Measurements from ENCODE around the gene WNT5A.

Gene WNT5A

DNA sequence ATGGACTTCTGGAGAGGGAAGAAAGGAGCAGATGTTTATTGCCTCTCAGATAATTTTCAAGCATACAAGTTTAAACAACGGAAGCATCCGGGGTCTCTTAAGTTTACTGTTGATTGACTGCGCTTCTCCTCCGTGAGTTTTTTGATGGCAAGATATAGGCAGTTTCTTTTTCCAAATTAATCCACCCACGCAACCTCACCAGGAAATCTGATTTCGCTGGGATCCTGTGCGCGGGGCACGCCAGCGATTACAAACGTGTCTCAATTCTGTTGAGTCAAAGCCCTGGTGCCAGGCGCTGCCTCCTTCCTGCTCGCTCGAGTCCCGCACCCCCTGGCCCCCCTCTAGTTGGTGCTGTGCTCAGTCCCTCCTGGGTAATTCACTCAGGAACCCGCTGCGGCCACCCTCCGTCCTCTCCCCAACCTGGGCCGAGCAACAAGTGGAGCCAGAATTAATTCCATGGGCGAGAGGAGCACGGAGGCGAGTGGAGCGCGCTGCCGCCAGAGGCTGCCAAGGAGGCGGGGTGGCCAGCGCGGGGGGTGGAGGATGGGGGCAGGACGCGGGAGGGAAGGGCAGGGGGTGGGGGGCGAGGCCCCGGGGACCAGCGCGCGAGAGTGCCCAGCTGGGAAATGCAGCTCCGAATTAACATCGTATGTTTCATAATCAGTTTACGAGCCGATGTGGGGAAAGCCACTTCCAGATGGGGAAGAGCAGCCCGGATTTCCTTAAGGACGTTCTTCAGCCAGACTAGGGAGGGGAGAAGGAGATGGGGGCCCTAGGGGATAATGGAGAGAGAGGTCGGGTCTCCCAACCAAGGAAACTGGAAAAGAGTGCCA lies 6.0 kb downstream of the WNT5A start:
- no peak for DNase-seq

GRCh38 chr3:55477306-55478303 lies 9.5 kb downstream of the WNT5A start:
- DNase-seq: no peak

- no peak for DNase-seq
Observed at GRCh38 chr3:55476515-55476914, 10.6 kb downstream of the WNT5A start.

- DNase-seq: no peak
Observed at GRCh38 chr3:55474213-55474632, 12.9 kb downstream of the WNT5A start.

DNA sequence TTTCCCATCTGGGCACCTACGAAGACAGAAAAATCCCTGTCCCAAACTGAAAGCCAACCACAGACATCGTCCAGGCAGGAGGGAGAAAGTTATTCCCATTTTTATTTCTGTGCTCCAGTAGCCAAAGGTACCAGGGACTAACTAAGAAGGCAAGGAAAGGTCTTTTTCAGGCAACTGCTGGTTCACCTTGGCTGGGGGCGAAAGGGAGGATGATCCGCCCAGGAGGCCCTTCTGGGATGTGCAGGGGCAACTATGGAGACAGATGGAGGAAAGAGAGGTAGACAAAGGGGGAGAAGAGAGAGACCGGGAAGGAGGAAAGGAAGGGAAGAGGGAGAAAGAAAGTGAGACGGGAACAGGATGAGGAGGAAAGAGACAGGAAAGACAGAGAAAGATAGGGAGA lies 13.3 kb downstream of the WNT5A start:
- DNase-seq: no peak

DNA sequence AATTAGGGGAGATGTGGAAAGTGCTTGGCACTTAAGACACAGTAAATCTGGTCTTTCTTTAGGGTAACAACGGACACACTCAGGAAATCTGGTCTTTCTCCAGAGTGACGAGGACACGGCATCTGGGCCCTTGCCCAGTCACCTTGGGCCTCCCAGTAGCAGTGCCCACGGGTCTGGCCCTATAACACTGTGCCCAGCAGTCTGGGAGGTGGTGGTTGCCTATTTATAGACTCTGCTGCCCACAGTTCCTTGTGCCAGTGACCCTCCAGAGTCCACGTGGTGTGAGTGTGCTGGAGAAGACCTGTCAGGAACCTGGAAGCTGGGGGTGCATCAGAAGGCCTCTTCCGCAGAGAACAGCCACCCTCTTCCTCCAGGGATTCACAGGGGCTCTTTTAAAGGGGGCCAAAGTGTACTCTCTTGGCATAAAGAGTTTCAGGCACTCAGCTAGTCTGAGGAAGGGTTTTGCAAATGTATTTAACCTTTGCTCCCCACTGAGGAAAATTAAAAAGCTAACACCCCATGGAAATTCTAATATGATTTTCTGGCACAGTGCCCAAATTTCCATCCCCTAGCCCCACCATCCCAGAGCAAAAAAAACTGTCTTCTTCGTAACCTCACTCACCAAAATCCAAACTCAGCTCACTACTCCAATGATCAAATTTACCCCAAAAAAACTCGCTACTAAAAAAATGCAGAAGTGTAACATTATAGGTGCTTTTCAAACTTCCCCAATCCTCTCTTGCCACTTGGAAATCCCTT lies 15.4 kb downstream of the WNT5A start:
- DNase-seq: no peak

DNA sequence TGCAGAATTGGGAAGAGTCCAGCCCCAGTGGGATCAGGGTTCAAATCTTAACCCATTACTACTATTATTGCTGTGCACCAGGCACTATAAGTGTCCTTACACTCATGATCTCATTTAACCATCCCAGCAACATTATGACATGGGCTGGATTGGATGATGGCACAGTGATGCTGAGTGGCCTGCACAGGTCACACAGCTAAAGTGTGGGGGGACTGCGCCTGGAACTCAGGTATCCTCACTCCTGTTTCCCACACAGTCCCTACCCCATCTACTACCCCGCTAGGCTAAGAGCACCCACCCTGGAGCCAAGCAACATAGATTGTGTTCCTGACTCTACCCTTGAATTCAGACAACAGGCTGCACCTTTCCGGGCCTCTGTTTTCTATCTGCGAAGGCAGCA lies 16.0 kb downstream of the WNT5A start:
- DNase-seq: no peak

DNA sequence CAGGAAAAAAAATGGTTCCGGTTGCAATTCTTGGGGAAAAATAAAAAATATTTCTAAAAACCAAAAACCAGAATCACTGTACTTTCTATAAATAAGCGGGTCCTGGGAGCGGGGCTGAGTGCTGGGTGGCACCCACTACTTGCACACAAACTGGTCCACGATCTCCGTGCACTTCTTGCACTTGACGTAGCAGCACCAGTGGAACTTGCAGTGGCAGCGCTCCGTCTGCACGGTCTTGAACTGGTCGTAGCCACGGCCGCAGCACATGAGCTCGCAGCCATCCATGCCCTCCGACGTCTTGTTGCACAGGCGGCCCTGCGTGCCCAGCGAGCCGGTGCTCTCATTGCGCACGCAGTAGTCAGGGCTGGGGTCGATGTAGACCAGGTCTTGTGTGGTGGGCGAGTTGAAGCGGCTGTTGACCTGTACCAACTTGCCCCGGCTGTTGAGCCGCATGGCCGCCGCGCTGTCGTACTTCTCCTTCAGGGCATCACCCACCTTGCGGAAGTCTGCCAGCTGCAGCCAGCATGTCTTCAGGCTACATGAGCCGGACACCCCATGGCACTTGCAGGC lies 17.1 kb downstream of the WNT5A start:
- no peak for DNase-seq

GRCh38 chr3:55468251-55468650 lies 18.9 kb downstream of the WNT5A start:
- DNase-seq: no peak

DNA sequence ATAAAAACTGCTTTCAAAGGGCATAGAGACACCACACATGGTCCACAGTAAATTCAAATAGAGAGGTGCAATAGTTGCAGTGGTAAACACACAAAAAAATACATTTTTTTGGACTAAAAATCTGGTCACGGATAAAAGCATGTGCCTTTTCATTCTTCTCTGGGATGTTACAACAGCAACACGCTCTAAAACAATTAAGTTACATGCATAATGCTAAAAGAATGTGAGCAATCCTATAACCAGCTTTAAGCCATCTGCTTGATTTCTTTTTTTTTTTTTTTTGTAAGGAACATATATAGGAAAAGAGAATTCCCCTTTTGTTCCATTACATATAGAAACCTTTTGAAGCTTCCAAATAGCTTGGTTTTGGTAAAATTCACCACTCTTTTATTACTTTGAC lies 20.0 kb downstream of the WNT5A start:
- no peak for DNase-seq

GRCh38 chr3:55466526-55466925 lies 20.6 kb downstream of the WNT5A start:
- DNase-seq: no peak

DNA sequence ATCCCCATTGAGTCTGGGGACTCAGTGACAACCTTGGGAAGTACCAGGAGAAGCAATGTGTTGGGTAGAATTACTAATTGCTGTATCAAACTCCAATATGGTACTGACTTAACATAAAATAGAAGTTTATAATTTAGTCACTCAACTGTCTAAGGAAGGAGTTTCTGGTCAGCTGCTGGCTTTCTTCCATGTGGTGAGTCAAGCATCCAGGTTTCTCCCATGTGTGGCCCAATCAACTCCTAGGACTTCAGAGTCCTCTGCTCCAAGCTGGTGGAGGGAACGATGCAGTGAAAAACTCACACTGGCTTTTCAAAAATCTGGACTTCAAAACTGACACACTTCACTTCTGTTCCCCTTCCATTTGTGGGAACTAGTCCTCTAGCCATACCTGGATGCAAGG lies 25.2 kb downstream of the WNT5A start:
- no peak for DNase-seq

GRCh38 chr3:55459838-55460237 lies 27.3 kb downstream of the WNT5A start:
- no peak for DNase-seq

DNA sequence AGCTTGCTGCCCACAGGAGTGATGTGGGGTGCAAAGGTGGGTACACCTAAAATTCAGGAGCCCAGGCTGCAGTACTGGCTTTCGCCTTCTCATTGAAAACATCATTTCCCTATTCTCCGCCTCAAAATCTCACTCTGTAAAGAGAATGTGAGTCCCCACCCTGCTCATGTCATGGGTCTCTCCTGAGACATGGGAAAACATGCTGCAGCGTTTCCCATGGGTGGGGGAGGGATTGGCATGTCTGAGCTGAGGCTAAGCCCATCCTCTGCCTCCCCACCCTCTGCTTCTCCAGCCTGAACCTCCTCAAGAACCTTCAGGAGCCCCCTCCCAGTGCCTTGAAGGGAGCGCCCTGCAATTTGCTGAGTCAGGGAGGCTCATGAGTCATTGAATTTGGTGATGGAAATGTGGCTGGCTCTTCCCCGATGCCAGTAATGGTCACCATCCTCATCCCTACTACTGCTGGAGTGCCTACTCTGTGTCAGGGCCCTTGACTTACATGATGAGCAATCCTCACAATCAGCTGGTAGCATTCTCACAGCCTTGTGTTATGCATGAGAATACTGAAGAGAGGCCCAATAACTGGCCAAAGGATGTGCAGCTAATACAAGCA lies 28.8 kb downstream of the WNT5A start:
- DNase-seq: no peak

DNA sequence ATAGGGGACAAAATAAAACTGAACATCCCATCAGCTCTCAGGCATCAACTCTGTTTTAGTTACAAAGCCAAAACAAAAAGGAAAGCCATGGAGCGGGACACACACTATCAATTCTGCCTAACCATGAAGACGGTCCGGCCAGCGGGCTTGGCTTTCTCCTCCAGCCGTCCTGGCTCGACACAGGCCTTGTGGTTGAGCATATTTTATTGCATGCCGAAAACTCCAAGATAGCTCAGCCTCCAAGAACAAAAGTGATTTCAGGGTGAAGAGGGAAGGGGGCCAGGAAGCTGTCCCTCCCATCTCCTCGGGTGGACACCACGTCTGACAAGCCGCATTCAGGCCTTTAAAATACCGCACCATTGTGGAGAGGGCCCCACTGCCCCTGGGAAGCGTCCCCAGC lies 31.2 kb downstream of the WNT5A start:
- no peak for DNase-seq

DNA sequence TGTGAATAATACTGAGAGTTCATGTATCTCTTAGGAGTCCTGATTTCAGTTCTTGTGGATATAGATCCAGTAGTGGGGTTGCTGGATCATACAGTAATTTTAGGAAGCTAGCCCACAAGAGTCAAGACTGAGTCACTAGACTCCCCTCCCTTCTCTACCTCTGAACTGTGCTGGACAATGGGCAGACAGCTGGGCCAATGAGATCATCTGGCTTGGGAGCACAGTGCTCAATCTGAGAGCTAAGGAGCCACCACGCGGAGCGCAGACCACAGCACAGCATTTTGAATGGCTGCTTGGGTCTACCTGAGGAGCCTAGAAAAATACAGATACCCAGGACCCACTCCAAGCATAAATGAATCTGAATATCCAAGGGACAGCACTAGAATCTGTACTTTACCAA lies 32.5 kb downstream of the WNT5A start:
- no peak for DNase-seq

GRCh38 chr3:55453886-55454496 lies 33.1 kb downstream of the WNT5A start:
- DNase-seq: no peak

DNA sequence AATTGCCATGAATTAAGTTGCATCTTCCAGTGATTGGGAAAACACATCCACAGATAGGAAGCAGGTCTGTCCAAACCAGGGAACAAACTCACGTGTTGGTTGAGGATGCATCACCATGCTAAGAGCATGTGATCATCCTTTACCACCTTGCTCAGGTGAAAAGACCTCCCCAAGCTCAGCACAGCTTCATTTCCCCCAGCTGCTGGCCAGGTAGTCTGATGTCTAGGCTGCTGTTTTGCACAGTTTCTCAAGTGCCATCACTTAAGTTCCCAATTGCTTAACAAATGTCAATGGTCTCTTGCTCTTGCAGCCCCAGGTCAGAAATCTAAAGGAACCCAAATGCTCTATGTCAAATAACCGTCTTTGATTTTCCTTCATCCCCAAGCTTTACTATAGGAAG lies 34.2 kb downstream of the WNT5A start:
- DNase-seq: no peak

GRCh38 chr3:55449527-55449926 lies 37.6 kb downstream of the WNT5A start:
- DNase-seq: no peak

GRCh38 chr3:55446850-55447249 lies 40.3 kb downstream of the WNT5A start:
- DNase-seq: no peak

- no peak for DNase-seq
Observed at GRCh38 chr3:55445551-55445950, 41.6 kb downstream of the WNT5A start.

DNA sequence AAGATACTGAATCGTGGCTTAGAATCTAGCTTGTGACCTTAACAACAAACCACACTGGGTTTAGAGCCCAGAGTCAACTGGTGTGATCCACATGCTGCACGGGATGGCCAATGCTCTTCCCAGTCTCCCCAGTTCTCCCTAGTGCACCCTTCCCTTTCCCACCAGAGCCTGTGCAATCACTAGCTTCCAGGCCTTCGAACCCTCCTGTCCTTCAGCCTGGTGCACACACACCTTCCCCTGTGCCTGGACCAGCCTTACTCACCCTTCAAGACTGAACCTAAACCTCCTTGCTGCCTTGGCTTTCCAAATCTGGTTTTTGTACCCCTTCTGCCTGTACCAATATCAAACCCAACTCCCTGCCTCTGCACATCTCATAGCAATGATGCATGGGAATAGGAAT lies 43.8 kb downstream of the WNT5A start:
- DNase-seq: no peak

Measured in hematopoietic multipotent progenitor cell treated with erythropoietin and hydrocortisone succinate and interleukin-3 and kit ligand, for 6 days (in vitro differentiated cells).